ENCODE results near the gene ARID5B.

The ARID5B gene

GRCh38 chr10:62083412-62084267 is 182.1 kb downstream of the ARID5B start (continued):
- TF ChIP-seq ATF2 (tag by site-specific recombination; IDR thresholded peaks at IDR 0.05; ENCODE audit: low read depth): 0 out of 2 replicates have a peak, but pooled peaks have one; percentile 4
- TF ChIP-seq ZNF37A (tag by site-specific recombination; IDR thresholded peaks at IDR 0.05): no peak
- no peak for TF ChIP-seq PBX3 (CRISPR knock-in tag; IDR thresholded peaks at IDR 0.05)
- TF ChIP-seq ZNF350 (tag by site-specific recombination; IDR thresholded peaks at IDR 0.05): no peak
- no peak for TF ChIP-seq ZNF670 (tag by site-specific recombination; IDR thresholded peaks at IDR 0.05; ENCODE audit: low read depth)
- no peak for TF ChIP-seq KLF16 (tag by site-specific recombination; IDR thresholded peaks at IDR 0.05)
- TF ChIP-seq OSR2 (tag by site-specific recombination; IDR thresholded peaks at IDR 0.05): peak; percentile 60
- TF ChIP-seq ZNF514 (tag by site-specific recombination; IDR thresholded peaks at IDR 0.05): no peak
- TF ChIP-seq ZBTB7A (tag by site-specific recombination; IDR thresholded peaks at IDR 0.05; ENCODE audit: low read depth): no peak
- TF ChIP-seq SCRT1 (tag by site-specific recombination; IDR thresholded peaks at IDR 0.05; ENCODE audit: borderline replicate concordance): peak; percentile 56; the same call in 1 of the 2 replicates
- peak; percentile 87 for TF ChIP-seq MZF1 (tag by site-specific recombination; IDR thresholded peaks at IDR 0.05; ENCODE audit: borderline replicate concordance)
- no peak for TF ChIP-seq ZNF777 (tag by site-specific recombination; IDR thresholded peaks at IDR 0.05; ENCODE audit: borderline replicate concordance)
- no peak for TF ChIP-seq ZNF664 (tag by site-specific recombination; IDR thresholded peaks at IDR 0.05)
- no peak for TF ChIP-seq SALL2 (tag by site-specific recombination; IDR thresholded peaks at IDR 0.05; ENCODE audit: borderline replicate concordance)
- no peak for TF ChIP-seq ZNF501 (tag by site-specific recombination; IDR thresholded peaks at IDR 0.05)
- TF ChIP-seq ZNF548 (tag by site-specific recombination; IDR thresholded peaks at IDR 0.05): no peak
- TF ChIP-seq ZNF596 (tag by site-specific recombination; IDR thresholded peaks at IDR 0.05): no peak
- no peak for TF ChIP-seq SP3 (tag by site-specific recombination; IDR thresholded peaks at IDR 0.05)
- TF ChIP-seq ZSCAN23 (tag by site-specific recombination; IDR thresholded peaks at IDR 0.05): no peak

- H3K27ac ChIP-seq (ENCODE audit: extremely low read depth, low read depth, low read length): no peak overlapping the region
These were observed 183.0 kb downstream of the ARID5B start for GRCh38 chr10:62084451-62084850.

More at GRCh38 chr10:62084451-62084850, 183.0 kb downstream of the ARID5B start:
- TF ChIP-seq ZNF140 (tag by site-specific recombination; IDR thresholded peaks at IDR 0.05) (no peak), ZNF544 (tag by site-specific recombination; IDR thresholded peaks at IDR 0.05) (no peak), PRDM6 (tag by site-specific recombination; IDR thresholded peaks at IDR 0.05) (peak; percentile 70; the same call in 1 of the 2 replicates), ZNF624 (tag by site-specific recombination; IDR thresholded peaks at IDR 0.05) (no peak), SP3 (tag by site-specific recombination; IDR thresholded peaks at IDR 0.05) (no peak), ZNF692 (tag by site-specific recombination; IDR thresholded peaks at IDR 0.05) (0 out of 2 replicates have a peak, but pooled peaks have one; percentile 17), ZNF426 (tag by site-specific recombination; IDR thresholded peaks at IDR 0.05) (no peak)
- H3K4me3 ChIP-seq (ENCODE audit: low read depth, low read length): no peak overlapping the region
- peaks cover 31% of the 10 kb centered on the region for H3K4me1 ChIP-seq (ENCODE audit: control insufficient read depth, insufficient read depth, low read length)
- ChIA-PET POLR2A (no interaction called here), CTCF (no interaction called here)
- H3K36me3 ChIP-seq (ENCODE audit: control insufficient read depth in 2 of 2, insufficient read depth in 1 of 2, low read length in 2 of 2): peaks cover 0 to 21% of the 10 kb centered on the region in 2 experiments
- H3K9me3 ChIP-seq (ENCODE audit: control insufficient read depth, insufficient read depth, low read depth, low read length): no peaks in the 10 kb centered on the region

Data from HEK293 (cell line).